Measurements from ENCODE around the gene NEDD4L. TPM values are rescaled to one million over a fixed set of nuclear protein-coding genes. Genes with fewer than 3 reads are reported as not detected.

Gene NEDD4L
- polyA plus RNA-seq, 1 donor (not counting 4 experiments of a cell fraction or from before 2014, with no cell fraction given), result 52.6 TPM

GRCh38 chr18:58396144-58396543 is 352.1 kb downstream of the NEDD4L start:
- H4K20me1 ChIP-seq (ENCODE audit: control insufficient read depth, extremely low read depth, insufficient read depth, low read length), result peaks cover 7% of the 10 kb centered on the region
- no peak for DNase-seq (ENCODE audit: low read depth, low spot score)
- peaks cover 43 to 67% of the 10 kb centered on the region in 2 experiments for H3K36me3 ChIP-seq (ENCODE audit: control insufficient read depth in 2 of 2, extremely low read depth in 1 of 2, insufficient read depth in 2 of 2, low read length in 2 of 2)
- no peak overlapping the region for H3K4me2 ChIP-seq (ENCODE audit: control insufficient read depth, extremely low read depth, insufficient read depth, low read depth, low read length)
- H3K9me1 ChIP-seq (ENCODE audit: control insufficient read depth, extremely low read depth, insufficient read depth, low read length), result no peaks in the 10 kb centered on the region
- no peaks in the 10 kb centered on the region for H3K4me1 ChIP-seq (ENCODE audit: control insufficient read depth, extremely low read depth, insufficient read depth, low read length)
- H2AFZ ChIP-seq (ENCODE audit: control insufficient read depth, low read length), result no peak overlapping the region
- H3K9me3 ChIP-seq (ENCODE audit: control insufficient read depth, low read depth, low read length), result no peaks in the 10 kb centered on the region
- H3K79me2 ChIP-seq (ENCODE audit: control insufficient read depth, insufficient read depth, low read length), result no peaks in the 10 kb centered on the region
- FAIRE-seq, result no peak
- H3K9ac ChIP-seq (ENCODE audit: control insufficient read depth, extremely low read depth, insufficient read depth, low read length), result no peak overlapping the region
- no peak for TF ChIP-seq EZH2 (IDR thresholded peaks at IDR 0.05; ENCODE audit: low read length)
- no peak for TF ChIP-seq CTCF (optimal IDR thresholded peaks at IDR 0.05 in 1 of 3, IDR thresholded peaks at IDR 0.05 in 1 of 3, conservative IDR thresholded peaks at IDR 0.05 in 1 of 3; ENCODE audit: extremely low read depth in 1 of 3, insufficient read depth in 2 of 3, low read length in 3 of 3)
- no peak overlapping the region for H3K27ac ChIP-seq (ENCODE audit: control insufficient read depth, insufficient read depth, low read length)
- no peak overlapping the region for H3K4me3 ChIP-seq (ENCODE audit: control insufficient read depth in 2 of 3, extremely low read depth in 1 of 3, insufficient read depth in 2 of 3, low read depth in 1 of 3, low read length in 3 of 3)
- no peaks in the 10 kb centered on the region for H3K27me3 ChIP-seq (ENCODE audit: control insufficient read depth, extremely low read depth, insufficient read depth, low read length)
- dilution Hi-C loops (cut with MboI; ENCODE audit: extremely low pct_ligation_motif_present, low sequenced_read_pairs), result no loop called here

- Histone ChIP-seq H3K79me2 (ENCODE audit: control insufficient read depth, insufficient read depth, low read length) (no peaks in the 10 kb centered on the region), H3K4me2 (ENCODE audit: control insufficient read depth, extremely low read depth, insufficient read depth, low read depth, low read length) (no peak overlapping the region), H3K9me3 (ENCODE audit: control insufficient read depth, low read depth, low read length) (no peaks in the 10 kb centered on the region), H3K27me3 (ENCODE audit: control insufficient read depth, extremely low read depth, insufficient read depth, low read length) (no peaks in the 10 kb centered on the region), H3K9ac (ENCODE audit: control insufficient read depth, extremely low read depth, insufficient read depth, low read length) (no peak overlapping the region), H3K4me3 (ENCODE audit: control insufficient read depth in 2 of 3, extremely low read depth in 1 of 3, insufficient read depth in 2 of 3, low read depth in 1 of 3, low read length in 3 of 3) (no peak overlapping the region), H4K20me1 (ENCODE audit: control insufficient read depth, extremely low read depth, insufficient read depth, low read length) (peaks cover 8% of the 10 kb centered on the region), H3K27ac (ENCODE audit: control insufficient read depth, insufficient read depth, low read length) (no peak overlapping the region), H3K36me3 (ENCODE audit: control insufficient read depth in 2 of 2, extremely low read depth in 1 of 2, insufficient read depth in 2 of 2, low read length in 2 of 2) (peaks cover 38 to 63% of the 10 kb centered on the region in 2 experiments), H3K4me1 (ENCODE audit: control insufficient read depth, extremely low read depth, insufficient read depth, low read length) (no peaks in the 10 kb centered on the region), H2AFZ (ENCODE audit: control insufficient read depth, low read length) (no peak overlapping the region), H3K9me1 (ENCODE audit: control insufficient read depth, extremely low read depth, insufficient read depth, low read length) (no peaks in the 10 kb centered on the region)
- DNase-seq (ENCODE audit: low read depth, low spot score) (no peak), FAIRE-seq (no peak)
- TF ChIP-seq EZH2 (IDR thresholded peaks at IDR 0.05; ENCODE audit: low read length) (no peak), CTCF (optimal IDR thresholded peaks at IDR 0.05 in 1 of 3, IDR thresholded peaks at IDR 0.05 in 1 of 3, conservative IDR thresholded peaks at IDR 0.05 in 1 of 3; ENCODE audit: extremely low read depth in 1 of 3, insufficient read depth in 2 of 3, low read length in 3 of 3) (no peak)
- dilution Hi-C loops (cut with MboI; ENCODE audit: extremely low pct_ligation_motif_present, low sequenced_read_pairs), result no loop called here
Measured at GRCh38 chr18:58396966-58397365, 352.9 kb downstream of the NEDD4L start.

All from keratinocyte (primary cell).